CD4-positive, alpha-beta T cell (primary cell): ENCODE measurements around the gene CADM1. TPM values are rescaled to one million over a fixed set of nuclear protein-coding genes. Genes with fewer than 3 reads are reported as not detected.
A peak's percentile ranks its signal among the peaks of the same experiment; 100 is the strongest.

Source experiments
- ATAC-seq: fragments of 200-7000 bp; cut with Tn5 transposase; one replicate; pipeline ENCODE4 v1.10.0; 2022; ENCODE audit warnings: mild to moderate bottlenecking; ENCODE audit not compliant: poor library complexity
- CTCF ChIA-PET: fragments of 350-600 bp; sonication (Branson Sonifier 250); formaldehyde crosslinking; loops from one replicate; lab custom pipeline; 2021; ENCODE audit warnings: antibody characterized with exemption, inconsistent platforms; lab: Charles Lee
- POLR2A ChIA-PET: fragments of 350-600 bp; sonication (Branson Sonifier 250); formaldehyde crosslinking; loops from one replicate; lab custom pipeline; 2021; ENCODE audit warnings: antibody characterized with exemption, inconsistent platforms; lab: Charles Lee
- DNase-seq, 14 experiments: peaks; one replicate each; pipeline ENCODE4 v3.0.0-alpha.2; 2013 to 2020; ENCODE audit warnings: mixed read lengths in 2 of 14
- H3K27ac ChIP-seq, 2 donors: one replicate each; pipeline versions ENCODE4 v1.5.1 to v1.7.0; 2013; ENCODE audit warnings: low read length in 2 of 2, low read depth in 1 of 2, mild to moderate bottlenecking in 1 of 2
- H3K27me3 ChIP-seq, 2 experiments: 1 replicate in 1 of 2; 2 replicates in 1 of 2; pipeline versions ENCODE4 v1.6.1 to v1.7.0; 2013; ENCODE audit warnings: low read length in 2 of 2, control low read depth in 1 of 2, mild to moderate bottlenecking in 1 of 2, moderate library complexity in 1 of 2; ENCODE audit not compliant: insufficient read depth in 2 of 2, control insufficient read depth in 1 of 2
- H3K36me3 ChIP-seq: one replicate; pipeline ENCODE4 v1.6.1; 2013; ENCODE audit warnings: low read length, control low read depth; ENCODE audit not compliant: insufficient read depth
- H3K4me1 ChIP-seq: one replicate; pipeline ENCODE4 v1.6.1; 2013; ENCODE audit warnings: low read length, control low read depth; ENCODE audit not compliant: insufficient read depth
- H3K4me3 ChIP-seq: one replicate; pipeline ENCODE4 v1.5.1; 2013; ENCODE audit warnings: mild to moderate bottlenecking, low read length, moderate library complexity
- H3K9me3 ChIP-seq, 2 experiments: 1 replicate in 1 of 2; 2 replicates in 1 of 2; pipeline versions ENCODE4 v1.6.1 to v1.7.0; 2013; ENCODE audit warnings: low read length in 2 of 2, mild to moderate bottlenecking in 2 of 2, control low read depth in 1 of 2, moderate library complexity in 1 of 2; ENCODE audit not compliant: control insufficient read depth in 1 of 2, insufficient read depth in 1 of 2
- H3K27ac Mint-ChIP-seq: one replicate; pipeline ENCODE4 v1.8.0; 2020; ENCODE audit warnings: mixed read lengths
- H3K27me3 Mint-ChIP-seq: one replicate; pipeline ENCODE4 v1.8.0; 2021; ENCODE audit warnings: mixed read lengths
- H3K36me3 Mint-ChIP-seq: one replicate; pipeline ENCODE4 v1.8.0; 2021; ENCODE audit warnings: low read depth, mixed read lengths
- H3K4me1 Mint-ChIP-seq: one replicate; pipeline ENCODE4 v1.8.0; 2021; ENCODE audit warnings: low read depth, mixed read lengths
- H3K4me3 Mint-ChIP-seq: one replicate; pipeline ENCODE4 v1.8.0; 2020; ENCODE audit warnings: mild to moderate bottlenecking, mixed read lengths
- H3K9me3 Mint-ChIP-seq: one replicate; pipeline ENCODE4 v1.8.0; 2020; ENCODE audit warnings: mixed read lengths
- CTCF ChIP-seq: fragments of 200-600 bp; IDR thresholded peaks from one replicate; pipeline ENCODE4 v1.8.0; 2022; ENCODE audit warnings: antibody characterized with exemption, mild to moderate bottlenecking
- intact Hi-C, 2 experiments: fragments of 100-400 bp; cut with DNase I in 1 of 2; cut with micrococcal nuclease in 1 of 2; formaldehyde crosslinking; loops; one replicate each; pipeline versions ENCODE4 v1.15.1 to v1.9.0; 2023 to 2025; cut with DNase I, micrococcal nuclease
- polyA plus RNA-seq, 2 donors: library from polyadenylated mRNA; unstranded; fragments of 120-200 nt; gene quantifications; one replicate each; pipeline ENCODE4 v1.2.1, GENCODE V29; 2013
- total RNA-seq, 174 experiments: library from RNA in 2 of 174; stranded (reverse) in 2 of 174; gene quantifications; one replicate each; pipeline ENCODE4 v1.2.3 and lab custom pipeline; 2021 to 2026

CADM1 gene
- total RNA-seq (1 to 10 TPM; 1.1 to 1.4 TPM), total RNA-seq (lab: John Stamatoyannopoulos, UW) (0.38 to 16.2 (median 3.0) reads per million in 172 experiments)
- polyA plus RNA-seq (2013, experiment 1 of 2) = 2.0 TPM
- 2.2 TPM for polyA plus RNA-seq (2013, experiment 2 of 2)

DNA sequence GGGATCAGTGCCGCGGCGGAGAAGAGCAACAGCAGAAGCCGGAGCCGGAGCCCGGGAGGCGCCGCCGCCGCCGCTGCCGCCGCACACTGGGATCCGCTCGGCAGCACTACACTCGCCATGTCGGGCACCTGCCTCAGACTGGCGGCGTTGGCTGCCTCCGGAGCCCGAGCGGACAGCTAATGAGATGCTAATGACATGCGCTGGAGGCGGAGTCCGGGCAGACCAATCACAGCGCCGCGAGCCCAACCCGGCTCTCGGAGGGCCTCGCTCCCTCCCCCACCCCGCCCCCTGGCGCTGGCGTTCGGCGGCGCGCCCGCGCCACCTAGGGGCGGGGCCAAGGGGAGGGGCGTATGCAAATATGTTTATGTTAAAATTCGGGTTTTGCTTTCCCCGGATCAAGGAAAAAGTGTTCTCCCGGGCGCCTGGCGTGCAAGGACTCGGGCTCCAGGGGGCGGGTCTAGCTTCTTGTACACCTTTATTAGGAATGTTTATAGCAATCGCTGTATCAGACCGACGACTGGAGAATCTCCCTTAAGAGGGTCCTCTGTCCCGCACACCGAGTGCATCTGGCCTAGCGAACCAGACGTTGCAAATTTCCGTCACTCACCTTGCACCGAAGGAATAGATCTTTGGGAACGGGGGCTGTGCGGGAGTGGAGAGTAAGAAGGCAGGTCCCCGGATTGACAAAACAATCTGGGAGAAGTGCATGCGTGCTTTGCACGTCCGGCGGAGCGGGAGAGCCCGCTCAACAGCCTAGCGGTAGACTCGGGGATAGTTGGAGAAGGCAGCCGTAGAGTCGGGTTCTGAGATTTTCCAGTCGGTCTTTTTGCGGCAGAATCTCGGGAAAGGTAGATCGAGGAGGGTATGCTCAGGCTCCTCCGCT is at the start of gene CADM1:
Gene CADM1, minus strand, starts transcription at position 140 of the 883 bp plus-strand sequence.
- Histone ChIP-seq H3K4me3 (peak within 1 kb of the TSS; percentile 64), H3K27ac (no peak within 1 kb of the TSS), H3K9me3 (peaks cover 0 to 30% of the 10 kb centered on the region in 2 experiments), H3K27me3 (peaks cover 54 to 84% of the 10 kb centered on the region in 2 experiments), H3K36me3 (no peaks in the 10 kb centered on the region), H3K4me1 (peaks cover 37% of the 10 kb centered on the region)
- peak; percentile 41 to 90 (median 66) for DNase-seq
- peak; percentile 43 for TF ChIP-seq CTCF
- ATAC-seq = peak; percentile 92
- Mint-ChIP-seq H3K27me3 (peaks cover 41% of the 10 kb centered on the region), H3K36me3 (no peaks in the 10 kb centered on the region), H3K27ac (no peak within 1 kb of the TSS), H3K4me3 (peak within 1 kb of the TSS; percentile 75), H3K4me1 (peaks cover 6% of the 10 kb centered on the region), H3K9me3 (peaks cover 2% of the 10 kb centered on the region)
- CTCF ChIA-PET = no interaction called here
- POLR2A ChIA-PET = no interaction called here
- intact Hi-C loops = no loop called here

- DNase-seq (no peak), ATAC-seq (no peak)
- no peaks in the 10 kb centered on the region for H3K27me3 ChIP-seq
- Mint-ChIP-seq H3K9me3 (no peaks in the 10 kb centered on the region), H3K36me3 (no peaks in the 10 kb centered on the region), H3K4me3 (no peak overlapping the region), H3K4me1 (no peaks in the 10 kb centered on the region), H3K27me3 (no peaks in the 10 kb centered on the region), H3K27ac (no peak overlapping the region)
- intact Hi-C loops = no loop called here
- ChIA-PET CTCF (no interaction called here), POLR2A (no interaction called here)
- no peaks in the 10 kb centered on the region for H3K4me1 ChIP-seq
- H3K27ac ChIP-seq = no peak overlapping the region
- no peaks in the 10 kb centered on the region for H3K9me3 ChIP-seq
- no peak overlapping the region for H3K4me3 ChIP-seq
- no peak for TF ChIP-seq CTCF
- no peaks in the 10 kb centered on the region for H3K36me3 ChIP-seq
Measured at GRCh38 chr11:115552773-115553438, 48.7 kb upstream of the CADM1 start.

DNA sequence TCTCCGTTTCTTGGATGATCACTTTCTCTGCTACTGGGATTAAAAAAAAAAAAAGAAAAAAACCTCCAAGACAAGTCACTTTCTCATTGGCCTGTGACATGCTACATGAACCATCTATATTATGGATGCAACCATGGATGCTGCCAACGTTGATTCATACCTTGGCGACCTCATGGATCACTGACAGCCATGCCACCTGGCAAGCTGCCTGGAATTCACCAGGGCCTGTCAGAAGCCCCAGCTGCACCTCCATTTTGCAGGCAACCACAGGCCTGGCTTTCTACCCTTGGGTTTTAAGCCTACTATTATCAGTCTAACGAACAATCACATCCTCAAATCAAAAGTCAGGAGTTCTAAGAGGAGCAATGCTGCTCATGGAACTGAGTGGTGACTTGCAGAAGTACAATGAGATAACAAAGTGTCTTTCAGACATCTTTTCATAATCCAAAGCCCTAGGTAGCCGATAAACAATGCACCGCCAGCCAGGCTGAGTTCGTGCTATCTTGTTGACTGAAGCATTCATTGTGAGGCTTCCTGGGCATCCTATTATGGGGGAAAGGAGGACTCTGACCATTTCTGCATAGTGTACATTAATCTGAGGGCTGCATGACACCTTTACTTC is 48.0 kb upstream of the CADM1 start:
- Histone ChIP-seq H3K27me3 (no peaks in the 10 kb centered on the region), H3K9me3 (no peaks in the 10 kb centered on the region), H3K36me3 (no peaks in the 10 kb centered on the region), H3K4me3 (no peak overlapping the region), H3K27ac (no peak overlapping the region), H3K4me1 (no peaks in the 10 kb centered on the region)
- Mint-ChIP-seq H3K9me3 (no peaks in the 10 kb centered on the region), H3K36me3 (no peaks in the 10 kb centered on the region), H3K4me1 (no peaks in the 10 kb centered on the region), H3K27ac (no peak overlapping the region), H3K27me3 (no peaks in the 10 kb centered on the region), H3K4me3 (no peak overlapping the region)
- DNase-seq (no peak), ATAC-seq (no peak)
- intact Hi-C loops = no loop called here
- no peak for TF ChIP-seq CTCF
- ChIA-PET CTCF (no interaction called here), POLR2A (no interaction called here)
